Measurements from ENCODE around the gene LRMDA.

DNA sequence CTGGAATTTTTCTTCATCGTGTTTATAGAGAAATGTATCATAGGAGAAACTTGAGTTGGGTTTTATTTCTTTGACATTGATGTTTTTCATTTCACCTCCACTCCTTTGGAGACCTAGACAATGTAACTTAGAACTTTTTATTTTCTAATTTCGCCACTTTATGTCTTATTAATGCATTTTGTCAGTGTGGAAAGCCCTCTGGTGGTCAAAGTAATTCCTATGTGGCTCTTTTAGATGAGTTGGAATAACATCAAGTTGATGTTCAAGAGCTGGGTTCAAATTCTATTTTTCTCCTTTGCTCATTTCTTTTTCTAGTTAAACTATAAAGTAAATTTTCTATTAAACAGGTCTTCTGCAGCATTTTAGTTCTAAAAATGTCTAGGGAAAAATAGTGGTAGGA, 478.6 kb downstream of the LRMDA start:
- TF ChIP-seq, protein P1, sequence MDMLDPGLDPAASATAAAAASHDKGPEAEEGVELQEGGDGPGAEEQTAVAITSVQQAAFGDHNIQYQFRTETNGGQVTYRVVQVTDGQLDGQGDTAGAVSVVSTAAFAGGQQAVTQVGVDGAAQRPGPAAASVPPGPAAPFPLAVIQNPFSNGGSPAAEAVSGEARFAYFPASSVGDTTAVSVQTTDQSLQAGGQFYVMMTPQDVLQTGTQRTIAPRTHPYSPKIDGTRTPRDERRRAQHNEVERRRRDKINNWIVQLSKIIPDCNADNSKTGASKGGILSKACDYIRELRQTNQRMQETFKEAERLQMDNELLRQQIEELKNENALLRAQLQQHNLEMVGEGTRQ (IDR thresholded peaks at IDR 0.05) = no peak
- TF ChIP-seq ZNF302 (CRISPR knock-in tag; IDR thresholded peaks at IDR 0.05) (no peak), CBX8 (IDR thresholded peaks at IDR 0.05) (no peak), MYC (IDR thresholded peaks at IDR 0.05; ENCODE audit: borderline replicate concordance, low read length) (no peak), POLR2AphosphoS2 (conservative IDR thresholded peaks at IDR 0.05; ENCODE audit: low read length) (no peak), MAZ (IDR thresholded peaks at IDR 0.05; ENCODE audit: borderline replicate concordance, low read depth, low read length) (no peak), EP300 (IDR thresholded peaks at IDR 0.05) (no peak), POLR2A (IDR thresholded peaks at IDR 0.05; ENCODE audit: low read length) (no peak), ZSCAN20 (CRISPR knock-in tag; IDR thresholded peaks at IDR 0.05) (no peak)
- TF ChIP-seq, protein P2, sequence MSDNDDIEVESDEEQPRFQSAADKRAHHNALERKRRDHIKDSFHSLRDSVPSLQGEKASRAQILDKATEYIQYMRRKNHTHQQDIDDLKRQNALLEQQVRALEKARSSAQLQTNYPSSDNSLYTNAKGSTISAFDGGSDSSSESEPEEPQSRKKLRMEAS (IDR thresholded peaks at IDR 0.05) = no peak
- TF ChIP-seq, protein P3, sequence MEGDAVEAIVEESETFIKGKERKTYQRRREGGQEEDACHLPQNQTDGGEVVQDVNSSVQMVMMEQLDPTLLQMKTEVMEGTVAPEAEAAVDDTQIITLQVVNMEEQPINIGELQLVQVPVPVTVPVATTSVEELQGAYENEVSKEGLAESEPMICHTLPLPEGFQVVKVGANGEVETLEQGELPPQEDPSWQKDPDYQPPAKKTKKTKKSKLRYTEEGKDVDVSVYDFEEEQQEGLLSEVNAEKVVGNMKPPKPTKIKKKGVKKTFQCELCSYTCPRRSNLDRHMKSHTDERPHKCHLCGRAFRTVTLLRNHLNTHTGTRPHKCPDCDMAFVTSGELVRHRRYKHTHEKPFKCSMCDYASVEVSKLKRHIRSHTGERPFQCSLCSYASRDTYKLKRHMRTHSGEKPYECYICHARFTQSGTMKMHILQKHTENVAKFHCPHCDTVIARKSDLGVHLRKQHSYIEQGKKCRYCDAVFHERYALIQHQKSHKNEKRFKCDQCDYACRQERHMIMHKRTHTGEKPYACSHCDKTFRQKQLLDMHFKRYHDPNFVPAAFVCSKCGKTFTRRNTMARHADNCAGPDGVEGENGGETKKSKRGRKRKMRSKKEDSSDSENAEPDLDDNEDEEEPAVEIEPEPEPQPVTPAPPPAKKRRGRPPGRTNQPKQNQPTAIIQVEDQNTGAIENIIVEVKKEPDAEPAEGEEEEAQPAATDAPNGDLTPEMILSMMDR (IDR thresholded peaks at IDR 0.05) = peak; percentile 60

Data from A549 (cell line).